B cell (primary cell): ENCODE measurements around the gene AGBL4.

Source experiments
- EZH2 ChIP-seq: IDR thresholded peaks from 2 replicates; pipeline ENCODE4 v1.6.1; 2012; ENCODE audit warnings: borderline replicate concordance, low read depth, mild to moderate bottlenecking, moderate library complexity, low read length; ENCODE audit not compliant: insufficient read depth, poor library complexity, severe bottlenecking
- TF ChIP-seq, protein P1 (sequence below): fragments of 200-600 bp; IDR thresholded peaks from one replicate; pipeline ENCODE4 v1.8.0; 2022; ENCODE audit warnings: antibody characterized with exemption, mild to moderate bottlenecking

DNA sequence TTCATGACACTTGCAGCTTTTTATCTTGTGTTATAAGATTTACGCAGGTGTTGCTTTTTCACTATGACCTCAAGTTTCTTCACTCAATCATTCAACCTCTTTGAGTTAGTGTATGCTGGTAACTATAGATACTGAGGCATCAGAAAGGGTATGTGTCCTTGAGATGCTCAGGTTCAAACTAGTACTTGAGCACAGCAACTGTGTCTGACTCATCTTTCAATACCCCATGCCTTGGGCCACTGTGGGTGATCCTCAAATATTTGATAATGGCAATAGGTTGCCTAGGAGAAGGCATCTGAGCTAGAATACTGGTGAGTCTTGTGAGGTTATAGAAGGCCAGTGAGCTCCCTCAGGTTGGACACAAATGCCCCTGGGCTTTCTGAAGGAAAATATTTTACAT is 1463.6 kb downstream of the AGBL4 start:
- TF ChIP-seq EZH2: no peak
- TF ChIP-seq, protein P1, sequence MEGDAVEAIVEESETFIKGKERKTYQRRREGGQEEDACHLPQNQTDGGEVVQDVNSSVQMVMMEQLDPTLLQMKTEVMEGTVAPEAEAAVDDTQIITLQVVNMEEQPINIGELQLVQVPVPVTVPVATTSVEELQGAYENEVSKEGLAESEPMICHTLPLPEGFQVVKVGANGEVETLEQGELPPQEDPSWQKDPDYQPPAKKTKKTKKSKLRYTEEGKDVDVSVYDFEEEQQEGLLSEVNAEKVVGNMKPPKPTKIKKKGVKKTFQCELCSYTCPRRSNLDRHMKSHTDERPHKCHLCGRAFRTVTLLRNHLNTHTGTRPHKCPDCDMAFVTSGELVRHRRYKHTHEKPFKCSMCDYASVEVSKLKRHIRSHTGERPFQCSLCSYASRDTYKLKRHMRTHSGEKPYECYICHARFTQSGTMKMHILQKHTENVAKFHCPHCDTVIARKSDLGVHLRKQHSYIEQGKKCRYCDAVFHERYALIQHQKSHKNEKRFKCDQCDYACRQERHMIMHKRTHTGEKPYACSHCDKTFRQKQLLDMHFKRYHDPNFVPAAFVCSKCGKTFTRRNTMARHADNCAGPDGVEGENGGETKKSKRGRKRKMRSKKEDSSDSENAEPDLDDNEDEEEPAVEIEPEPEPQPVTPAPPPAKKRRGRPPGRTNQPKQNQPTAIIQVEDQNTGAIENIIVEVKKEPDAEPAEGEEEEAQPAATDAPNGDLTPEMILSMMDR: no peak
